GM19193 (cell line): Measurements from ENCODE around the gene FNDC3B.

Experiments
- POLR2A ChIP-seq: IDR thresholded peaks from 4 replicates; pipeline ENCODE4 v1.6.1; 2011; ENCODE audit not compliant: insufficient read depth, insufficient read length; ENCODE audit errors: extremely low read depth

FNDC3B gene

DNA sequence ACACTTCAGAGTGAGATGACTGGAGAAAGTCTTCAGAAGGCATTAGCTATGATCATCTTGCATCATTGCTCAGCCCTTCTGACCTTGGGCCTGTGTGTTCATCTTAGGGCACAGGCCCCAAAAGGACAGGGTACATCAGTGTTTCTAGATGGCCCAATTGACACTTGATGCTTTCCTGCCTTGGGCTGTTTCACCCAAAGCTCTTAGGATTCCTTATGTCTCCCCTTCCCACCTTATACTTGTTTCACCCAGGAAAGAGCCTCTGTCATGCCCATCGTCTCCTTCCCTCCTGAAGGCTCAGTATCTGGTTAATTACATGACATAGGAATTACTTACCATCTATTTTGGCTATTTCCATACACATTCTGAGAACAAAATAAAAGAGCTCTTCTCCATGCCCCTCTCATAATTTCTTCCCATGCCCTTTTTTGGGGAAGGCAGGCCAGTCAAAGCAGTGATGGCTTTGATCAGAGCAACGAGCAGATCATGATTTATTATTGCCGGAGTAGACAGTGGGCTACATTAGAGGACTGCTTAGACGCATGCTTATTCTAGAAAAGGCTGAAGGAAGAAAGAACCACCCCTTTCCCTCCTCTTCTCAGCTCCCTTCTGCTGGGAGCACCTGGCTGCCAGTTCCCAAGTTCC, 335.9 kb downstream of the FNDC3B start:
- TF ChIP-seq POLR2A: no peak

DNA sequence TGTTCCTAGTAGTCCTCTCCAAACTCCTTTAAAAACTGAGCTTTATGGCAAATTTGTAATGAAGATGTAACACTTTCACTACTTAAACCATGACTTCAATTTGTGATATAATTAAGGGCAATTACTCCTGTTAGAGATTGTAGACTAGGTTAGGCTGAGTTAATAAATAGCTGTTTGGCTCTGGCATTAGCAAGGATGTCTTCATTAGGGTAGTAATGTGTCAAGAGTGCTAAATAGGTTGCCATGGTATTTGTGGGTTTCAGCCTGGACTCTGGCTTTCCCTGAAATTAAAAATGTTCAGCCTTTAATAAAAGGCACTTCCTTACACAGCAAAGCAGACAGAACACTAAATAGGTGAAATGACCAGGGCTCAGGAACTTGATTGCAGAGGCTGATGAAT, 337.0 kb downstream of the FNDC3B start:
- no peak for TF ChIP-seq POLR2A

DNA sequence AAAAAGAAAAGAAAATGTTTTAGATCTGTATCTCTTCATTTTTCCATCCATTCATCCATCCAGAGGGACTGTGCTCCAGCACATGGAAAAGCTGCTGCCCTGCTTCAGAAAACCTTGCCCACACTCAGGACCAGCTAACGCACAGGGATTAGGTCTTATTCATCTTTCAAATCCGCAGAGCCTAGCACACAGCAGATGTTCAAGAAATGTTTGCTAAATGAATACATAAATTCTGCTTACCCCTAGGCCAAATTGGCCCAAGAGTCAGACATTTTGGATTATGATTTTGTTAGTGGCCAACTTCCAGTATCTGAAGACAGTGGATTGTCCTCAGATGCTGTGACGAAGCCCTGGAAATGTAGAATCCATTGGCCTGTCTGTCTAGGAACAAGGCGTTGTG, 337.5 kb downstream of the FNDC3B start:
- TF ChIP-seq POLR2A: no peak

DNA sequence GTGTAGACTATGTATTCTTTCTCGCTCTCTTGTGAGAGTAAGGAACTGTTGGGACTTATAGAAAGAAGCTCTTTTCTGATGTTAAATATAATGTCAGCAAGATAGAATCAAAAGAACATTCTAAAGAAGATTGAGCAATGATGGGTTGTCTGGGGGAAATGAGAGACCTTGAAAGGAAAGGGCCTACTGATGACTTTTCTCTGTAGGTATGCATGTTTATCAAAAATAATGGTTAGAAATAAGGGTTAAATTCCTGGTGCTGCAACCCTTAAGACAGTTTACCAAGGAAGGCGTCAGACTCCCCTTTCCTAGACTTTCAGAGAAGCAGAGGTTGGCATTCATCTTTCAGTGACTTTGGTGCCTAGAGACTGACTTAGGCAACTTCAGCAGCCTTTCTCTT, 339.1 kb downstream of the FNDC3B start:
- no peak for TF ChIP-seq POLR2A

DNA sequence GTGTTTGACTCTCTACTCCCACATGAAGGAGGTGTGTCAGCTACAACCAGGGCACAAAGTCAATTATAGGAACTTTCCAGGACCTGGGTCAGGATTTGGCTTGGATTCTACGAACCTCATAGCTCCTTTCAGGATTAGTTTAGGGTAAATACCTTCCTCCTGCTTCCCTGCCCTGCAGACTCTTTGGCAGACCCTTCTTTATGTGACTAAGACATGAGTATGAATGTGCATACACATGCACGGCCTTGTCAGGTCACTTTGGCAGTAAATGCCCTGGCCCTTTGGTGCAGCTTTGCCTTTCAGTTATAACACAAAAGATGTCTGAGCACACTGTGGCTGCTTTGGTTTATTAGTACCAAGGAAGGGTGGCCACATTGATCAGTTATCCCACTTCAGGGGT, 340.0 kb downstream of the FNDC3B start:
- TF ChIP-seq POLR2A: no peak

DNA sequence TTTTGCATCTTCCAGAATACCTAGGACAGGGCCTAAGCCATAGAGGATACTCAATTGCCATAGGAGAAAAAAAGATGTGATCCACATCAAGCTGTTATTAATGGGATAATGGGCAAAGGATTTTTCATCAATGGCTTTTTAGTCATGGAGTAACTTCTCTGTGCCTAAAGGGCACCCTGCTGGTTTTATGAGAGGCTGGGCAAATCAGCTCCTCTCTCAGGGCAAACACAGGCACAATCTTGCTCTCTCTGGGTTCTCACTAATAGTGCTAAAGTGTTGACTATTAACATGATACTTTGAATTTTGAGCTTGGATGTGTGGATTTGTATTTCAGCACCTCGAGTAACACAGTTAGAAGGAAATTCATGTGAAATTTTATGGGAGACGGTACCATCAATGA, 341.3 kb downstream of the FNDC3B start:
- no peak for TF ChIP-seq POLR2A

DNA sequence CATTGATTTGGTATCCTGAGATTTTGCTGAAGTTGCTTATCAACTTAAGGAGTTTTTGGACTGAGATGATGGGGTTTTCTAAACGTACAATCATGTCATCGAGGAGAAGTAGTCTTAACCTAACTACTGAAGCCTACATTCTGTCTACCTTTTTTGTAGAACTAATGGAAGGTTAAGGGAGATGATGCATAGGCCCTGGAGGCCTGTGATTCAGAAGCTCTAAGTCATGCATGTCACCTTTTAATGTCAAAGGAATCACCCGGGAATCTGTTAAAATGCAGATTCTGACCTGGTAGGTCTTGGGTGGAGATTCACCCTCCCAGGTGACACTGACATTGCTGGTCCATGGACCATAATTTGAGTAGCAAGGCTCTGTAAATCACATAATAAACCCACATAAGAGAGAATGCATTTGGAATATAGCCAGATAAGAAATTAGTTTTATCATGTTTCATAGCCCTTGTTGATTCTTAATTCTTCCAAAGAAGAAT, 344.0 kb downstream of the FNDC3B start:
- no peak for TF ChIP-seq POLR2A

DNA sequence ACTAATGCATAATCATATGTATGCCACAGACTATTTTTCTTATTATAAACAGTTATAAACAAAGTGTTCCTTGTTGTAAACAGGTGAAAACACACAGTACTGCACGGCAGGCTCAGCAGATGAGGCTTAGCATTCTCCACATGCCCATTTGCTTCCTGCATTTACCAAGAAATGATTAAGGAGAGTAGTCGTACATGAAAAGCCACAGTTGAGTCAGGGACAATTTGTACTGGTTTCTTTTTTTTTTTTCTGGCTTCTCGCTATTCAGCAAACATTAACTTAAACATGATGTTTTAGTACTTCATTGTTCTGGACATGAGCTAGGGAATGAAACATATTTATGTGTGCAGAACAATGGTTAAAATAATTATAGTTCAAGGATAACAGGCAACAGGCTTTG, 345.5 kb downstream of the FNDC3B start:
- TF ChIP-seq POLR2A: no peak

DNA sequence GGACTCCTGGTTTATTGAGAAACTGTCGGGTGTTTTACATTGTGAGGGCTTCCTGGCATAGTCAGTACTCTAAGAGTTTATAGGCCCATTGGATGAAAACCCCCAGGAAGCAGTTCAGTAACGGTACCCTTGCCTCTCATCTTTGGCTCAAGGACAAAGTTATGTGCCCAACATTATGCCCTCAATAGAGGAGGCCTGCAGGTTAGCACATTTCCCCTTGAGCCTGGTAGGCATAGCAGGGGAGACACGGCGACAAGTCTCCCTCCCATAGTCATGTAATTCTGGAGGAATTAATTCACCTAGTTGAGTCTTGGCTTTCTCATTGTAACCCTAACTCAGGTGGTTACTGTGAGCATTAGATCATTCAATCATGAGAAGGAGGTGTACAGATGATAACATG, 348.4 kb downstream of the FNDC3B start:
- TF ChIP-seq POLR2A: no peak

DNA sequence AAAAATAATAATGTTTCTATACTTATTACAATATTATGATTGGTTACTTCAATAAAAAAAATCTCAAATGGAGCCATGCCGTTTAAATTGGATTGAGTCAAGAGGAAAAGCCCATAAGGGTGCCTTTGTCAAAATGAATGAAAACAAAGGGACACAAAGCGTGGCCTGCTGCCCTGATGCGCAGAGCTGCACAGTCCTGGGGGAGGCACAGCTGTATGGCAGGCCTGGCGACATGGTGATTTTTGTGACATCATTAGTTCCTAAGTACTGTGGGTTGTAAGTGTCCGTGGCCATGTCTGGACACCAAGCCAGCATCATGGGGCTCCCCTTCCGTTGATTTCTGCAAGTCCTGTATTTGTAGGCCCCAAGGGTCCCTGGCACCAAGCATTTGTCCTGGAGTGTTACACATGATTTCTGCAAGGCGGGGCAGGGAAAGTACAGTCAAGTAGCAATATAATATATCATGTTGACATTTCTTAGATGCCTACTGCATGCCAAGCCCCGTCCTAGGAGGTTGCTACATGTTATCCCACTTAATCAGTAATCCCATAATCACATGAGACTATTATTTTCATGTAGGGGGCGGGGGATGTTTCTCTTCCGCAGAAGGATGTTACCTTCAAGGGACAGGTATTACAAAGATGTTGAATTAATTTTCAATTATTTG, 349.2 kb downstream of the FNDC3B start:
- no peak for TF ChIP-seq POLR2A

DNA sequence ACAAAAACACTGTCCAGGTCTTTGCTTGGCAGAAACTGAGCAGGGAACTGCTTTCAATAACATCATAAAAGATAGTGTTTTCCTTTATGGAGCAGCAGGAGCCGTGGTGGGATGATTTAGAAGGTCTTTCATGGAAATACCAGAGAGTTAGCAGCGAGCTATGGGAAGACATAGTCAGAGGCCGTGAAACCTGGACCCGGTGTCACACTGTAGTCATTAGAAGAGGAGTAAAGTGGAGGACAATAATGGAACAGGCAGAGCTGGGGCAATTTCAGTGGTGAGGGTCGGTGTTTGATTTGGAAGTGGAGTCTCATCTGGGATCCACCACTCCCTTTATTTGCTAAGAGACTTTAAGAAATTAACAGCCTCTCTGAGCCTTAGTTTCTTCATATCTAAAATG, 351.4 kb downstream of the FNDC3B start:
- TF ChIP-seq POLR2A: no peak

DNA sequence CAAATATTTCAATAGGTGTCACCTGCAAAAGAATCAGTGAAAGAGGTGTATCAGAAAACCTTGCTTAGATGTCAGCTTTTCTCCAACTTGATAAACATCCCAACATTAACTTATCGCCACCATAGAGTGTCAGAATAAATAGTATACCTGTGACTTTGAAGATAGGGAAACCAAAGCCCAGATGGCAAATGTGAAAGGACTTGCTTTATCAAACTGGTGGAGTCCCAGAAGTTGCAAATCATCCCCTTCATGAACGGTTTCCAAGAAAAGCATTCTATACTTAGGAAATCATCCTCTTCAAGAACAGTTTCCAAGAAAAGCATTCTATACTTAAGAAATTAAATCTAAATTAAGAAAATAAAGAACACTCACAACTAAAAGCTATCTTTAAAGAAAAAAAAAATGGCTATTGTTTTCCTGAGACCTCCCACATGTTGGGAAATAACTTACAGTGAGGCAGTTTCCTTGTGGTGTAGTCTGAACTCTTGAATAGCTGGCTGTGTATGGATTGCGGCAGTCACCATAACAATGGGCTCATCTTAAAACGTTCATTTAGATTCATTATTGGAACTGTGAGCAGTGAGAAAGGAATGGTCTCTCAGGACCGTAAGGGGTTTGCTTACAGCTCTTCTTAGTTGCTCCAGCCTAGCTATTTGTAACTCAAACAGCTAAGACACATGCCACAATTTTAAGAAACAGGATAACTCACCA, 352.4 kb downstream of the FNDC3B start:
- no peak for TF ChIP-seq POLR2A

DNA sequence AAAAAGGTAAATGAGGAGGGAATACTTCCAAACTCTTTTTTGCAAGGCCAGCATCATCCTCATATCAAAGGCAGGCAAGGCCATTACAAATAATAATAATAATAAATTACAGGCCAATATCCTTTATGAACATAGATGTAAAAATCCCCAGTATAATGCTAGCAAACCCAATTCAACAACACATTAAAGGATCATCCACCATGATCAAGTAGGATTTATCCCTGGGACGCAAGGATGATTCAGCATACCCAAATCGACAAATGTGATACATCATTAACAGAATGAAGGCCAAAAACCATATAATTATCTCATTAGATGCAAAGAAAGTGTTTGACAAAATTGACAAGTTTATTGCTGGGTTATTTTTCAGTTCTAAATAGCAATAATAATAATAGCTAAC, 355.3 kb downstream of the FNDC3B start:
- TF ChIP-seq POLR2A: no peak

DNA sequence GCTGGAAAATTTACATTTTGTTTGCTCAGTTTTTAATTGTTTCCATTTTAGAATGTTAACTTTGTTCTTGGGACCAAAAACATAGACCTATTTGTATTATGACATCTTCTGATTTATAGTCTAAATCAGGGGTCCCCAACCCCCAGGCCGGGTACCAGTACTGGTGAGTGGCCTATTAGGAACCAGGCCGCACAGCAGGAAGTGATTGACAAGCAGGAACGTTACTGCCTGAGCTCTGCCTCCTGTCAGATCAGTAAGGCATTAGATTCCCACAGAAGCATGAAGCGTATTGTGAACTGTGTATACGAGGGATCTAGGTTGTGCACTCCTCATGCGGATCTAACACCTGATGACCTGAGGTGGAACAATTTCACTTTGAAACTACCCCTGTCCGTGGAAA, 357.0 kb downstream of the FNDC3B start:
- TF ChIP-seq POLR2A: no peak

DNA sequence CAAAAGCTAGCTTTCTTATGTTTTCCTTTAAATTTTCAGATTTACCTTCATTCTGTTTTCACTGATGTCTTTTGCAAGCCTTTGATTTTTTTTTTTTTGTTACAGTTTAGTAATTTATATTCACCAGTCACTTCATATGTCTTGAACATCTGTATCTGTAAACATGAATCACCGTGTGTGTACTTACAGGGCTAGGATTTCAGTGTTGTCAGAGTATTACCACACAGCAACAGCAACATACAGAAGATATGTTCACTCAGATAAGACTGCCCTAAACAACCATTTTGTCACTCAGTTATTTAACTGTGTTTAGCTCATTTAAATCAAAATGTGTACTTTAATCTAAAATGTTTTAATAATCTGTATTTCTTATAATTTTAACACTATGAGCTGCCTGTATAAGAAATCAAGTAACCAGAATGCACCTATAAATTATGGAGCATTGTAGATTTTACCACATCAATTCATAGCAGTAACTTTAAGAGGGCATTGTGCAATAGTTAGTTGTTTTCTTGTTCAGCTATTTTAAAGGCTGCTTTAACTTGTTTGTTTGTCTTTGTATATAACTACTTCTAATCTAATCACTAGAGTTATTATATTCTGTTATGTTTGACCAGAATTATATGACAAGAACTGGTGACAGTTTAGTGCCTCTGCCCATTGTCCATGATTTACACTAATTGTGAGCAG, 358.5 kb downstream of the FNDC3B start:
- no peak for TF ChIP-seq POLR2A
